Neural cell (in vitro differentiated cells): ENCODE results near the gene VPS39.

Experiments
- EP300 ChIP-seq: fragments of 450-650 bp; conservative IDR thresholded peaks from 2 replicates; pipeline ENCODE4 v1.6.1; 2014; ENCODE audit warnings: antibody characterized with exemption, mild to moderate bottlenecking, moderate library complexity; ENCODE audit not compliant: poor library complexity, severe bottlenecking
- EZH2 ChIP-seq: fragments of 200-600, 300-800 bp; shearing (Covaris generic), sonication (generic); IDR thresholded peaks from 2 replicates; pipeline ENCODE4 v1.6.1; 2014; ENCODE audit warnings: antibody characterized with exemption, low read length, borderline replicate concordance, mild to moderate bottlenecking; ENCODE audit not compliant: insufficient read depth, poor library complexity, severe bottlenecking
- TF ChIP-seq, protein P1 (sequence below): fragments of 450-650 bp; IDR thresholded peaks from 2 replicates; pipeline ENCODE4 v1.5.1; 2014; ENCODE audit warnings: antibody characterized with exemption, mild to moderate bottlenecking, moderate library complexity; ENCODE audit not compliant: poor library complexity, severe bottlenecking

DNA sequence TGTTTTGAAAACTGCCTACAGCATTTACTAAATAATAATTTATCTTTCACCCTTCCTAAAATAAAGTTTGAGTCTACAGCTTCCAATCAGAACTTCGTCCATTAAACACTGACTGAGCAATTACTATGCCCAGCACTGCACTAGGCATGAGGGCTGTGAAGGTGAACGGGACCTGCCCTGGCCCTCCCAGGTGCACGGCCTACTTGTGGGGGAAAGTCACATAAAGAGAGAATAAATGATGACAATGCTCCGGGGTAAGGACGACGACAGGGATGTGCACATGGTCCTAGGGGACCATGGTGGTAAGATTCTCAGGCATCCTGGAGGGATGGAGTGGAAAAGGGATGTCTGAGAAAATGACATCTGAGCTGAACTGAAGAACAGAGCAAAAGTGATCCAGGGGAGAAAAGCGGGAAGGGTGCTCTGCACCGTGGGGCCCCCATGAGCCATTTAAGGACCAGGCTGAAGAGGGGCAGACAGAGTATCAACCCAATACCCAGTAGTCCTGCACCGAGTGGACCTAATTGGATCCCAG lies 63.2 kb downstream of the VPS39 start:
- TF ChIP-seq EZH2: no peak
- TF ChIP-seq, protein P1, sequence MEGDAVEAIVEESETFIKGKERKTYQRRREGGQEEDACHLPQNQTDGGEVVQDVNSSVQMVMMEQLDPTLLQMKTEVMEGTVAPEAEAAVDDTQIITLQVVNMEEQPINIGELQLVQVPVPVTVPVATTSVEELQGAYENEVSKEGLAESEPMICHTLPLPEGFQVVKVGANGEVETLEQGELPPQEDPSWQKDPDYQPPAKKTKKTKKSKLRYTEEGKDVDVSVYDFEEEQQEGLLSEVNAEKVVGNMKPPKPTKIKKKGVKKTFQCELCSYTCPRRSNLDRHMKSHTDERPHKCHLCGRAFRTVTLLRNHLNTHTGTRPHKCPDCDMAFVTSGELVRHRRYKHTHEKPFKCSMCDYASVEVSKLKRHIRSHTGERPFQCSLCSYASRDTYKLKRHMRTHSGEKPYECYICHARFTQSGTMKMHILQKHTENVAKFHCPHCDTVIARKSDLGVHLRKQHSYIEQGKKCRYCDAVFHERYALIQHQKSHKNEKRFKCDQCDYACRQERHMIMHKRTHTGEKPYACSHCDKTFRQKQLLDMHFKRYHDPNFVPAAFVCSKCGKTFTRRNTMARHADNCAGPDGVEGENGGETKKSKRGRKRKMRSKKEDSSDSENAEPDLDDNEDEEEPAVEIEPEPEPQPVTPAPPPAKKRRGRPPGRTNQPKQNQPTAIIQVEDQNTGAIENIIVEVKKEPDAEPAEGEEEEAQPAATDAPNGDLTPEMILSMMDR: no peak
- TF ChIP-seq EP300: no peak
